HepG2 (cell line): Measurements from ENCODE around the gene NOL4L. TPM values are rescaled to one million over a fixed set of nuclear protein-coding genes. Genes with fewer than 3 reads are reported as not detected.
A peak's percentile ranks its signal among the peaks of the same experiment; 100 is the strongest.

ENCODE experiments used
- ASH2L ChIP-seq: fragments of 300-600, 200-600 bp; sonication (generic); IDR thresholded peaks from 2 replicates; pipeline ENCODE4 v1.7.0; 2017; ENCODE audit warnings: low read depth, mild to moderate bottlenecking, moderate library complexity, mixed read lengths, low read length; ENCODE audit not compliant: insufficient read length
- BRD4 ChIP-seq: sonication (generic); formaldehyde crosslinking; IDR thresholded peaks from 2 replicates; pipeline ENCODE4 v1.4.0; 2020; ENCODE audit warnings: missing genetic modification reagents
- CBX1 ChIP-seq: IDR thresholded peaks from one replicate; pipeline ENCODE4 v1.6.1; 2016; ENCODE audit warnings: antibody characterized with exemption, low read depth
- DMAP1 ChIP-seq: IDR thresholded peaks from 2 replicates; pipeline ENCODE4 v1.6.1; 2016
- IRX3 ChIP-seq: sonication (generic); formaldehyde crosslinking; IDR thresholded peaks from 2 replicates; pipeline ENCODE4 v1.8.1; 2023; ENCODE audit warnings: mild to moderate bottlenecking, low read depth, missing genetic modification reagents, borderline replicate concordance
- KDM5A ChIP-seq: fragments of 200-600 bp; sonication (generic); IDR thresholded peaks from 2 replicates; pipeline ENCODE4 v1.7.0; 2018; ENCODE audit warnings: antibody characterized with exemption, mild to moderate bottlenecking, low read length, borderline replicate concordance
- MATR3 ChIP-seq: sonication (generic); formaldehyde crosslinking; IDR thresholded peaks from 2 replicates; pipeline ENCODE4 v1.4.0; 2020; ENCODE audit warnings: missing genetic modification reagents
- NFATC3 ChIP-seq: sonication (generic); formaldehyde crosslinking; IDR thresholded peaks from 2 replicates; pipeline ENCODE4 v1.5.1; 2020; ENCODE audit warnings: mild to moderate bottlenecking, missing genetic modification reagents
- SKI ChIP-seq: fragments of 450-650 bp; IDR thresholded peaks from one replicate; pipeline ENCODE4 v1.6.1; 2018; ENCODE audit warnings: mild to moderate bottlenecking; ENCODE audit not compliant: partially characterized antibody
- ZBTB7B ChIP-seq: sonication (generic); formaldehyde crosslinking; IDR thresholded peaks from 2 replicates; pipeline ENCODE4 v1.4.0; 2020; ENCODE audit warnings: missing genetic modification reagents
- ZC3H13 ChIP-seq: sonication (generic); formaldehyde crosslinking; IDR thresholded peaks from 2 replicates; pipeline ENCODE4 v1.8.1; 2023; ENCODE audit warnings: mild to moderate bottlenecking, missing genetic modification reagents, moderate library complexity
- ZFP36L1 ChIP-seq: sonication (generic); formaldehyde crosslinking; IDR thresholded peaks from 2 replicates; pipeline ENCODE4 v1.8.0; 2022; ENCODE audit warnings: mild to moderate bottlenecking, missing genetic modification reagents, moderate library complexity
- ZNF788 ChIP-seq: sonication (generic); formaldehyde crosslinking; IDR thresholded peaks from 2 replicates; pipeline ENCODE4 v1.5.0; 2020; ENCODE audit warnings: mild to moderate bottlenecking, missing genetic modification reagents, borderline replicate concordance
- ZSCAN21 ChIP-seq: sonication (generic); formaldehyde crosslinking; IDR thresholded peaks from 2 replicates; pipeline ENCODE4 v1.8.0; 2022; ENCODE audit warnings: mild to moderate bottlenecking, missing genetic modification reagents, moderate library complexity, borderline replicate concordance
- polyA plus RNA-seq, 8 experiments: library from polyadenylated mRNA; depleted of rRNA in 3 of 8; stranded (reverse) in 7 of 8; unstranded in 1 of 8; fragments of >200 nt; fragmentation: Illumina TruSeq in 4 of 8; extraction: Trizol in 4 of 8; gene quantifications; 2 replicates each; pipeline versions ENCODE4 v1.2.1 to v1.2.3, GENCODE V29; 2011 to 2016; ENCODE audit warnings: low read depth in 4 of 8, missing spikeins in 1 of 8, mixed read lengths in 1 of 8; ENCODE audit not compliant: insufficient read depth in 1 of 8
- total RNA-seq, 5 experiments: library from RNA; depleted of rRNA; stranded (reverse); fragments of >200 nt; fragmentation: Illumina TruSeq; extraction: Trizol; gene quantifications; 2 replicates each; pipeline ENCODE4 v1.2.3, GENCODE V29; 2016; ENCODE audit warnings: low read depth in 1 of 5
- TF ChIP-seq, protein P1 (sequence below): sonication (generic); formaldehyde crosslinking; IDR thresholded peaks from 2 replicates; pipeline ENCODE4 v1.4.0; 2020; ENCODE audit warnings: mild to moderate bottlenecking, missing genetic modification reagents
- TF ChIP-seq, protein P2 (sequence below): sonication (generic); formaldehyde crosslinking; IDR thresholded peaks from 2 replicates; pipeline ENCODE4 v1.5.1; 2020; ENCODE audit warnings: mild to moderate bottlenecking, moderate library complexity, missing genetic modification reagents
- TF ChIP-seq, protein P3 (sequence below): sonication (generic); formaldehyde crosslinking; IDR thresholded peaks from 2 replicates; pipeline ENCODE4 v1.5.0; 2020; ENCODE audit warnings: mild to moderate bottlenecking, missing genetic modification reagents, borderline replicate concordance
- TF ChIP-seq, protein P4 (sequence below): sonication (generic); formaldehyde crosslinking; conservative IDR thresholded peaks from 2 replicates; pipeline ENCODE4 v1.8.0; 2022; ENCODE audit warnings: mild to moderate bottlenecking, moderate library complexity, missing genetic modification reagents

NOL4L gene
- total and polyA plus RNA-seq, 2 of the 13 experiments (the other 11 are each of a cell fraction or from before 2014, with no cell fraction given), result 16.6 to 35.4 TPM

DNA sequence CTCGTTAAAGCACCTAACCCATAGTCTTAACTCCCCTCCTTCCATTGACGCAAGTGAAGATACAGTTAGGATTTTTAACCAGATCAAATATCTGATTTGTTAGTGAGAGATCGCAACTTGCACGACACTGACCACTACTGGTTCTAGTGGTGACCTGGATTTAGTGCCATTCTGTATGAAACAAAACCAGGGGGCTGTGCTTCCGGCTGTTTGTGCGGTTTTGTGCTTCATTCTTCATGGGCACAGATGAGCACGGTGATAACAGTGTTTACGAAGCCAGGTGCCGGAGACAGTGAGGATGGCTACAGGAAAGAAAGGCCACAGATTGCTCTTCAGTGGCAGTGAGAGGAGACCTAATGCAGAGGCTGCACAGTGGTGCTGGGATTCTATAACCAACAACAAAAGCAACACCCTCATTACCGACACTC, 75.5 kb downstream of the NOL4L start (continued):
- TF ChIP-seq ZFP36L1 (CRISPR knock-in tag) (peak; percentile 52; the same call in 1 of the 2 replicates), ZC3H13 (CRISPR knock-in tag) (no peak), ZNF788 (CRISPR knock-in tag) (peak; percentile 69), ASH2L (no peak), IRX3 (CRISPR knock-in tag) (no peak), BRD4 (CRISPR knock-in tag) (no peak), DMAP1 (CRISPR knock-in tag) (no peak), NFATC3 (no peak), SKI (peak; percentile 21), ZSCAN21 (CRISPR knock-in tag) (peak; percentile 58; the same call in 1 of the 2 replicates), KDM5A (no peak), ZBTB7B (peak; percentile 95), CBX1 (peak; percentile 74), MATR3 (no peak)
- TF ChIP-seq, protein P1, sequence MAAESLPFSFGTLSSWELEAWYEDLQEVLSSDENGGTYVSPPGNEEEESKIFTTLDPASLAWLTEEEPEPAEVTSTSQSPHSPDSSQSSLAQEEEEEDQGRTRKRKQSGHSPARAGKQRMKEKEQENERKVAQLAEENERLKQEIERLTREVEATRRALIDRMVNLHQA (CRISPR knock-in tag), result 0 out of 2 replicates have a peak, but pooled peaks have one; percentile 48
- TF ChIP-seq, protein P2, sequence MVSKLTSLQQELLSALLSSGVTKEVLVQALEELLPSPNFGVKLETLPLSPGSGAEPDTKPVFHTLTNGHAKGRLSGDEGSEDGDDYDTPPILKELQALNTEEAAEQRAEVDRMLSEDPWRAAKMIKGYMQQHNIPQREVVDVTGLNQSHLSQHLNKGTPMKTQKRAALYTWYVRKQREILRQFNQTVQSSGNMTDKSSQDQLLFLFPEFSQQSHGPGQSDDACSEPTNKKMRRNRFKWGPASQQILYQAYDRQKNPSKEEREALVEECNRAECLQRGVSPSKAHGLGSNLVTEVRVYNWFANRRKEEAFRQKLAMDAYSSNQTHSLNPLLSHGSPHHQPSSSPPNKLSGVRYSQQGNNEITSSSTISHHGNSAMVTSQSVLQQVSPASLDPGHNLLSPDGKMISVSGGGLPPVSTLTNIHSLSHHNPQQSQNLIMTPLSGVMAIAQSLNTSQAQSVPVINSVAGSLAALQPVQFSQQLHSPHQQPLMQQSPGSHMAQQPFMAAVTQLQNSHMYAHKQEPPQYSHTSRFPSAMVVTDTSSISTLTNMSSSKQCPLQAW (CRISPR knock-in tag), result peak; percentile 92
- TF ChIP-seq, protein P3, sequence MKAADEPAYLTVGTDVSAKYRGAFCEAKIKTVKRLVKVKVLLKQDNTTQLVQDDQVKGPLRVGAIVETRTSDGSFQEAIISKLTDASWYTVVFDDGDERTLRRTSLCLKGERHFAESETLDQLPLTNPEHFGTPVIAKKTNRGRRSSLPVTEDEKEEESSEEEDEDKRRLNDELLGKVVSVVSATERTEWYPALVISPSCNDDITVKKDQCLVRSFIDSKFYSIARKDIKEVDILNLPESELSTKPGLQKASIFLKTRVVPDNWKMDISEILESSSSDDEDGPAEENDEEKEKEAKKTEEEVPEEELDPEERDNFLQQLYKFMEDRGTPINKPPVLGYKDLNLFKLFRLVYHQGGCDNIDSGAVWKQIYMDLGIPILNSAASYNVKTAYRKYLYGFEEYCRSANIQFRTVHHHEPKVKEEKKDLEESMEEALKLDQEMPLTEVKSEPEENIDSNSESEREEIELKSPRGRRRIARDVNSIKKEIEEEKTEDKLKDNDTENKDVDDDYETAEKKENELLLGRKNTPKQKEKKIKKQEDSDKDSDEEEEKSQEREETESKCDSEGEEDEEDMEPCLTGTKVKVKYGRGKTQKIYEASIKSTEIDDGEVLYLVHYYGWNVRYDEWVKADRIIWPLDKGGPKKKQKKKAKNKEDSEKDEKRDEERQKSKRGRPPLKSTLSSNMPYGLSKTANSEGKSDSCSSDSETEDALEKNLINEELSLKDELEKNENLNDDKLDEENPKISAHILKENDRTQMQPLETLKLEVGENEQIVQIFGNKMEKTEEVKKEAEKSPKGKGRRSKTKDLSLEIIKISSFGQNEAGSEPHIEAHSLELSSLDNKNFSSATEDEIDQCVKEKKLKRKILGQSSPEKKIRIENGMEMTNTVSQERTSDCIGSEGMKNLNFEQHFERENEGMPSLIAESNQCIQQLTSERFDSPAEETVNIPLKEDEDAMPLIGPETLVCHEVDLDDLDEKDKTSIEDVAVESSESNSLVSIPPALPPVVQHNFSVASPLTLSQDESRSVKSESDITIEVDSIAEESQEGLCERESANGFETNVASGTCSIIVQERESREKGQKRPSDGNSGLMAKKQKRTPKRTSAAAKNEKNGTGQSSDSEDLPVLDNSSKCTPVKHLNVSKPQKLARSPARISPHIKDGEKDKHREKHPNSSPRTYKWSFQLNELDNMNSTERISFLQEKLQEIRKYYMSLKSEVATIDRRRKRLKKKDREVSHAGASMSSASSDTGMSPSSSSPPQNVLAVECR (CRISPR knock-in tag), result peak; percentile 44; the same call in 1 of the 2 replicates
- TF ChIP-seq, protein P4, sequence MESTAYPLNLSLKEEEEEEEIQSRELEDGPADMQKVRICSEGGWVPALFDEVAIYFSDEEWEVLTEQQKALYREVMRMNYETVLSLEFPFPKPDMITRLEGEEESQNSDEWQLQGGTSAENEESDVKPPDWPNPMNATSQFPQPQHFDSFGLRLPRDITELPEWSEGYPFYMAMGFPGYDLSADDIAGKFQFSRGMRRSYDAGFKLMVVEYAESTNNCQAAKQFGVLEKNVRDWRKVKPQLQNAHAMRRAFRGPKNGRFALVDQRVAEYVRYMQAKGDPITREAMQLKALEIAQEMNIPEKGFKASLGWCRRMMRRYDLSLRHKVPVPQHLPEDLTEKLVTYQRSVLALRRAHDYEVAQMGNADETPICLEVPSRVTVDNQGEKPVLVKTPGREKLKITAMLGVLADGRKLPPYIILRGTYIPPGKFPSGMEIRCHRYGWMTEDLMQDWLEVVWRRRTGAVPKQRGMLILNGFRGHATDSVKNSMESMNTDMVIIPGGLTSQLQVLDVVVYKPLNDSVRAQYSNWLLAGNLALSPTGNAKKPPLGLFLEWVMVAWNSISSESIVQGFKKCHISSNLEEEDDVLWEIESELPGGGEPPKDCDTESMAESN (CRISPR knock-in tag), result peak; percentile 73; the same call in 1 of the 2 replicates
